Renal cortical epithelial cell (primary cell): ENCODE measurements around the gene DZIP1L. TPM values are rescaled to one million over a fixed set of nuclear protein-coding genes. Genes with fewer than 3 reads are reported as not detected.

Experiments used
- DNase-seq: peaks from one replicate; pipeline ENCODE4 v3.0.0-alpha.2; 2011; ENCODE audit warnings: low read depth
- total RNA-seq: library from RNA; depleted of rRNA; stranded (reverse); fragments of >200 nt; gene quantifications from 2 replicates; pipeline ENCODE4 v1.2.3, GENCODE V29; 2014

DZIP1L gene
- total RNA-seq, 1 donor from 2014 or later = 21.5 TPM

GRCh38 chr3:138068046-138068445 is 47.4 kb downstream of the DZIP1L start:
- DNase-seq = no peak

GRCh38 chr3:138066972-138067371 is 48.4 kb downstream of the DZIP1L start:
- no peak for DNase-seq

- no peak for DNase-seq
Measured at GRCh38 chr3:138066383-138066782, 49.0 kb downstream of the DZIP1L start.

GRCh38 chr3:138065949-138066348 is 49.5 kb downstream of the DZIP1L start:
- DNase-seq = no peak

- no peak for DNase-seq
Measured at GRCh38 chr3:138063416-138063815, 52.0 kb downstream of the DZIP1L start.

GRCh38 chr3:138062626-138063025 is 52.8 kb downstream of the DZIP1L start:
- peak; percentile 16 for DNase-seq

GRCh38 chr3:138062037-138062436 is 53.4 kb downstream of the DZIP1L start:
- no peak for DNase-seq

- DNase-seq = no peak
Measured at GRCh38 chr3:138060792-138061191, 54.6 kb downstream of the DZIP1L start.

- DNase-seq = no peak
Measured at GRCh38 chr3:138059261-138059660, 56.1 kb downstream of the DZIP1L start.

GRCh38 chr3:138057384-138057783 is 58.0 kb downstream of the DZIP1L start:
- DNase-seq = no peak

- no peak for DNase-seq
Measured at GRCh38 chr3:138054057-138054456, 61.4 kb downstream of the DZIP1L start.

GRCh38 chr3:138051947-138052802 is 63.2 kb downstream of the DZIP1L start:
- DNase-seq = peak; percentile 49

- peak; percentile 4 for DNase-seq
Measured at GRCh38 chr3:138049157-138049919, 66.1 kb downstream of the DZIP1L start.

- DNase-seq = no peak
Measured at GRCh38 chr3:138047596-138048158, 67.7 kb downstream of the DZIP1L start.

- peak; percentile 3 for DNase-seq
Measured at GRCh38 chr3:138046955-138047354, 68.5 kb downstream of the DZIP1L start.

- no peak for DNase-seq
Measured at GRCh38 chr3:138046085-138046484, 69.3 kb downstream of the DZIP1L start.

- DNase-seq = peak; percentile 49
Measured at GRCh38 chr3:138043266-138044029, 72.0 kb downstream of the DZIP1L start.

- DNase-seq = peak; percentile 30
Measured at GRCh38 chr3:138042043-138042442, 73.4 kb downstream of the DZIP1L start.

- DNase-seq = no peak
Measured at GRCh38 chr3:138038725-138039462, 76.5 kb downstream of the DZIP1L start.

GRCh38 chr3:138036572-138036971 is 78.8 kb downstream of the DZIP1L start:
- DNase-seq = peak; percentile 28

GRCh38 chr3:138034918-138035317 is 80.5 kb downstream of the DZIP1L start:
- peak; percentile 19 for DNase-seq
